ENCODE results near the gene STIM2.
"Not testable (repeated sequence)": the region's sequence is repeated elsewhere in the genome, so short reads cannot be mapped to it uniquely, and the experiment has no call there.

STIM2 gene

DNA sequence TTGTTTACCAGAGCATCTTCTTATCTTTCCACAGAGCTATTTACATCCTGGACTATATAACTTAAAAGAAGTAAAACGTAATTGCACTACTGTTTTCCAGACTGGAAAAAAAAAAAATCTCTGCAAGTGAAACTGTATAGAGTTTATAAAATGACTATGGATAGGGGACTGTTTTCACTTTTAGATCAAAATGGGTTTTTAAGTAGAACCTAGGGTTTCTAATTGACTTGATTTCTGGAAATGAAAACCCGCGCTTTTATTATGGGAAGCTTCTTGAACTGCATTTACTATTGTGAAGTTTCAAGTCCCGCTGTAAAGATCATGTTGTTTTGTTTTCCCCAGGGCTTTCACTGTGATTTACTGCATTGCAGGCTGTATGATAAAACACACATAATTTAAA lies 162.7 kb downstream of the STIM2 start:
- H3K4me2 ChIP-seq (ENCODE audit: insufficient read depth, low read length) = no peak overlapping the region
- H3K79me2 ChIP-seq (ENCODE audit: insufficient read depth, low read length) = no peaks in the 10 kb centered on the region
- H3K27ac ChIP-seq (ENCODE audit: low read length) = no peak overlapping the region
- H3K27me3 ChIP-seq (ENCODE audit: insufficient read depth, low read length, poor library complexity) = no peaks in the 10 kb centered on the region
- no peak overlapping the region for H2AFZ ChIP-seq (ENCODE audit: low read depth, low read length)
- TF ChIP-seq EZH2 (IDR thresholded peaks at IDR 0.05; ENCODE audit: borderline replicate concordance, low read depth, low read length, severe bottlenecking) (no peak), CTCF (IDR thresholded peaks at IDR 0.05; ENCODE audit: borderline replicate concordance, extremely low read depth, low read length, poor library complexity, severe bottlenecking) (no peak)
- H3K9me3 ChIP-seq (ENCODE audit: insufficient read depth, low read length, severe bottlenecking) = no peaks in the 10 kb centered on the region
- DNase-seq = no peak
- H3K9ac ChIP-seq (ENCODE audit: low read depth, low read length) = no peak overlapping the region
- peaks cover 43% of the 10 kb centered on the region for H3K36me3 ChIP-seq (ENCODE audit: insufficient read depth, low read length)
- H4K20me1 ChIP-seq (ENCODE audit: insufficient read depth, low read length) = no peaks in the 10 kb centered on the region; the same call in 1 of the 2 replicates
- no peaks in the 10 kb centered on the region for H3K4me1 ChIP-seq (ENCODE audit: insufficient read depth, low read length)
- no peak overlapping the region for H3K4me3 ChIP-seq (ENCODE audit: low read depth in 1 of 2, low read length in 2 of 2)
- ATAC-seq (ENCODE audit: insufficient read depth, low read depth) = no peak

- H2AFZ ChIP-seq (ENCODE audit: low read depth, low read length) = no peak overlapping the region
- DNase-seq (no peak), ATAC-seq (ENCODE audit: insufficient read depth, low read depth) (no peak)
- H3K79me2 ChIP-seq (ENCODE audit: insufficient read depth, low read length) = no peaks in the 10 kb centered on the region
- peaks cover 33% of the 10 kb centered on the region for H3K36me3 ChIP-seq (ENCODE audit: insufficient read depth, low read length)
- H3K4me2 ChIP-seq (ENCODE audit: insufficient read depth, low read length) = no peak overlapping the region
- no peaks in the 10 kb centered on the region for H3K27me3 ChIP-seq (ENCODE audit: insufficient read depth, low read length, poor library complexity)
- no peaks in the 10 kb centered on the region for H3K4me1 ChIP-seq (ENCODE audit: insufficient read depth, low read length)
- H4K20me1 ChIP-seq (ENCODE audit: insufficient read depth, low read length) = no peaks in the 10 kb centered on the region; the same call in 1 of the 2 replicates
- no peak overlapping the region for H3K27ac ChIP-seq (ENCODE audit: low read length)
- no peak for TF ChIP-seq EZH2 (IDR thresholded peaks at IDR 0.05; ENCODE audit: borderline replicate concordance, low read depth, low read length, severe bottlenecking)
- no peak for TF ChIP-seq CTCF (IDR thresholded peaks at IDR 0.05; ENCODE audit: borderline replicate concordance, extremely low read depth, low read length, poor library complexity, severe bottlenecking)
- no peak overlapping the region for H3K4me3 ChIP-seq (ENCODE audit: low read depth in 1 of 2, low read length in 2 of 2)
- no peaks in the 10 kb centered on the region for H3K9me3 ChIP-seq (ENCODE audit: insufficient read depth, low read length, severe bottlenecking)
- H3K9ac ChIP-seq (ENCODE audit: low read depth, low read length) = no peak overlapping the region
Measured at GRCh38 chr4:27024805-27025204, 164.2 kb downstream of the STIM2 start.

DNA sequence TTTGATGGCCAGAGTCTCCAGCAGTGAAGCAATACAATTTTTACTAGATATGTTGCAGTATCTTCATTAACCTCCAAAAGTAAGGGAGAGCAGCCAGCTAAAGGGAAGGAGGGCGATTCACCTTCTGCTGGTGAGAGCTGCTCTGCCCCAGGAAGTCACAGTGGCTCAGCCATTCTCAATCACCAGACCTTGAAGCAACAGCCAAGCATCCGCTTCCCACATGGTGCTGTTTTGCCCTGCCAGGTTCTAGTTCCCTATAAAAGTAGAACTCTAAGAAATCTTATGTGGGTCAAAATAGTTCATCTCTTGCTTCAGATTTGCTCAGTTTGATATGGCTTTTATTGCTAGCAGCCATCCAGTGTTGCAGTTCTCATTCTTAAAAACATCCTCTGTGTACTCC lies 166.8 kb downstream of the STIM2 start:
- H3K36me3 ChIP-seq (ENCODE audit: insufficient read depth, low read length) = peaks cover 12% of the 10 kb centered on the region
- no peaks in the 10 kb centered on the region for H3K9me3 ChIP-seq (ENCODE audit: insufficient read depth, low read length, severe bottlenecking)
- TF ChIP-seq EZH2 (IDR thresholded peaks at IDR 0.05; ENCODE audit: borderline replicate concordance, low read depth, low read length, severe bottlenecking) = no peak
- no peak for TF ChIP-seq CTCF (IDR thresholded peaks at IDR 0.05; ENCODE audit: borderline replicate concordance, extremely low read depth, low read length, poor library complexity, severe bottlenecking)
- DNase-seq (no peak), ATAC-seq (ENCODE audit: insufficient read depth, low read depth) (peak; percentile 40; the same call in 1 of the 3 replicates)
- H3K4me3 ChIP-seq (ENCODE audit: low read depth in 1 of 2, low read length in 2 of 2) = no peak overlapping the region
- H3K4me2 ChIP-seq (ENCODE audit: insufficient read depth, low read length) = no peak overlapping the region
- no peak overlapping the region for H2AFZ ChIP-seq (ENCODE audit: low read depth, low read length)
- H3K79me2 ChIP-seq (ENCODE audit: insufficient read depth, low read length) = no peaks in the 10 kb centered on the region
- H3K27me3 ChIP-seq (ENCODE audit: insufficient read depth, low read length, poor library complexity) = no peaks in the 10 kb centered on the region
- no peaks in the 10 kb centered on the region for H3K4me1 ChIP-seq (ENCODE audit: insufficient read depth, low read length)
- no peak overlapping the region for H3K9ac ChIP-seq (ENCODE audit: low read depth, low read length)
- H3K27ac ChIP-seq (ENCODE audit: low read length) = no peak overlapping the region
- no peaks in the 10 kb centered on the region; the same call in 1 of the 2 replicates for H4K20me1 ChIP-seq (ENCODE audit: insufficient read depth, low read length)

DNA sequence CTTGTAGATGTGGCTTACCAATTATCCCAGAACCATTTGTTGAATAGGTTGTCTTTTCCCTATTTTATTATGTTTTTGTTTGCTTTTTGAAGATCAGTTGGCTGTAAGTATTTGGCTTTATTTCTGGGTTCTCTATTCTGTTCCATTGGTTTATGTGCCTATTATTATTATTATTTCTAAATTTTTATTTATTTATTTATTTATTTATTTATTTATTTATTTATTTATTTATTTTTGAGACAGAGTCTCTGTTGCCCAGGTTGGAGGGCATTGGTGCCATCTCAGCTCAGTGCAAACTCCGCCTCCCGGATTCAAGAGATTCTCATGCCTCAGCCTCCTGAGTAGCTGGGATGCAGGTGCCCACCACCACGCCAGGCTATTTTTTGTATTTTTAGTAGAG lies 174.5 kb downstream of the STIM2 start:
- not testable (repeated sequence) for H3K9ac ChIP-seq (ENCODE audit: low read depth, low read length); H3K4me3 ChIP-seq (ENCODE audit: low read depth in 1 of 2, low read length in 2 of 2); H2AFZ ChIP-seq (ENCODE audit: low read depth, low read length); H3K36me3 ChIP-seq (ENCODE audit: insufficient read depth, low read length); H3K4me1 ChIP-seq (ENCODE audit: insufficient read depth, low read length); ATAC-seq (ENCODE audit: insufficient read depth, low read depth); H3K4me2 ChIP-seq (ENCODE audit: insufficient read depth, low read length); H3K9me3 ChIP-seq (ENCODE audit: insufficient read depth, low read length, severe bottlenecking); H4K20me1 ChIP-seq (ENCODE audit: insufficient read depth, low read length); H3K79me2 ChIP-seq (ENCODE audit: insufficient read depth, low read length); H3K27ac ChIP-seq (ENCODE audit: low read length); DNase-seq; H3K27me3 ChIP-seq (ENCODE audit: insufficient read depth, low read length, poor library complexity)

Data from DND-41 (cell line).